GM23338 (cell line): ENCODE data around the gene TMEM132D. TPM values are rescaled to one million over a fixed set of nuclear protein-coding genes. Genes with fewer than 3 reads are reported as not detected.

Experiments
- ATAC-seq: fragments of 200-7000 bp; cut with Tn5 transposase; 3 replicates; pipeline ENCODE4 v1.9.1; 2020
- DNase-seq: peaks from one replicate; pipeline ENCODE4 v3.0.0-alpha.2; 2015; ENCODE audit warnings: low spot score
- H2AFZ ChIP-seq: fragments of 200-600 bp; sonication (generic); 2 replicates; pipeline ENCODE4 v1.8.0; 2016; ENCODE audit warnings: antibody characterized with exemption, mild to moderate bottlenecking, moderate library complexity
- H3F3A ChIP-seq: fragments of 200-600 bp; sonication (generic); replicated peaks from 2 replicates; pipeline ENCODE4 v1.8.0; 2017; ENCODE audit warnings: antibody characterized with exemption, mixed run types, low read depth
- H3K27ac ChIP-seq: fragments of 200-600 bp; sonication (generic); 2 replicates; pipeline ENCODE4 v1.6.1; 2016; ENCODE audit warnings: low read depth
- H3K27me3 ChIP-seq: fragments of 200-600 bp; sonication (generic); 2 replicates; pipeline ENCODE4 v1.8.0; 2016; ENCODE audit warnings: mild to moderate bottlenecking, mixed run types, moderate library complexity; ENCODE audit not compliant: insufficient read depth
- H3K36me3 ChIP-seq: fragments of 200-600 bp; sonication (generic); 2 replicates; pipeline ENCODE4 v1.8.0; 2016; ENCODE audit warnings: mild to moderate bottlenecking; ENCODE audit not compliant: insufficient read depth
- H3K4me1 ChIP-seq: fragments of 200-600 bp; sonication (generic); 2 replicates; pipeline ENCODE4 v1.8.0; 2016; ENCODE audit warnings: mild to moderate bottlenecking, moderate library complexity; ENCODE audit not compliant: insufficient read depth
- H3K4me2 ChIP-seq: fragments of 200-600 bp; sonication (generic); 2 replicates; pipeline ENCODE4 v1.7.1; 2017; ENCODE audit warnings: mixed run types
- H3K4me3 ChIP-seq: fragments of 200-600 bp; sonication (generic); 2 replicates; pipeline ENCODE4 v1.6.1; 2016; ENCODE audit warnings: mixed run types
- H3K79me2 ChIP-seq: fragments of 200-600 bp; sonication (generic); replicated peaks from 2 replicates; pipeline ENCODE4 v1.8.0; 2017; ENCODE audit warnings: mild to moderate bottlenecking; ENCODE audit not compliant: insufficient read depth
- H3K9me2 ChIP-seq: fragments of 200-600 bp; sonication (generic); 2 replicates; pipeline ENCODE4 v1.8.0; 2017; ENCODE audit not compliant: insufficient read depth
- H4K20me1 ChIP-seq: fragments of 200-600 bp; sonication (generic); replicated peaks from 2 replicates; pipeline ENCODE4 v1.8.0; 2017; ENCODE audit warnings: mild to moderate bottlenecking; ENCODE audit not compliant: insufficient read depth
- H3K27ac Mint-ChIP-seq: 2 replicates; pipeline ENCODE4 v1.8.0; 2020; ENCODE audit warnings: inconsistent platforms, mild to moderate bottlenecking, moderate library complexity, mixed read lengths
- H3K27me3 Mint-ChIP-seq: 3 replicates; pipeline ENCODE4 v1.8.0; 2022; ENCODE audit warnings: low read depth, mild to moderate bottlenecking, moderate library complexity, mixed read lengths, inconsistent platforms; ENCODE audit not compliant: insufficient read depth, poor library complexity
- H3K36me3 Mint-ChIP-seq: 3 replicates; pipeline ENCODE4 v1.8.0; 2021; ENCODE audit warnings: low read depth, mild to moderate bottlenecking, inconsistent platforms, moderate library complexity, mixed read lengths
- H3K4me1 Mint-ChIP-seq: 3 replicates; pipeline ENCODE4 v1.8.0; 2020; ENCODE audit warnings: mild to moderate bottlenecking, inconsistent platforms, mixed read lengths
- H3K4me3 Mint-ChIP-seq: 3 replicates; pipeline ENCODE4 v1.8.0; 2021; ENCODE audit warnings: moderate library complexity, mild to moderate bottlenecking, inconsistent platforms, mixed read lengths
- H3K9me3 Mint-ChIP-seq: 3 replicates; pipeline ENCODE4 v1.8.0; 2020; ENCODE audit warnings: moderate library complexity, mild to moderate bottlenecking, inconsistent platforms, mixed read lengths
- CREB1 ChIP-seq: fragments of 250-450 bp; sonication (Bioruptor Pico); IDR thresholded peaks from 2 replicates; pipeline ENCODE4 v1.5.0; 2020; ENCODE audit warnings: low read depth, mild to moderate bottlenecking, moderate library complexity
- CTCF ChIP-seq, 2 experiments: fragments of 200-600 bp in 1 of 2; sonication (generic) in 1 of 2; conservative IDR thresholded peaks; 2 replicates each; pipeline versions ENCODE4 v1.5.1 to v1.6.1; 2016 to 2017; ENCODE audit warnings: antibody characterized with exemption in 2 of 2, low read depth in 2 of 2, mild to moderate bottlenecking in 2 of 2, moderate library complexity in 1 of 2
- ETS1 ChIP-seq: IDR thresholded peaks from 2 replicates; pipeline ENCODE4 v1.6.1; 2016; ENCODE audit warnings: antibody characterized with exemption
- EZH2phosphoT487 ChIP-seq: fragments of 200-600 bp; sonication (generic); IDR thresholded peaks from one replicate; pipeline ENCODE4 v1.8.1; 2018; ENCODE audit warnings: antibody characterized with exemption; ENCODE audit not compliant: unreplicated experiment
- JUNB ChIP-seq: IDR thresholded peaks from one replicate; pipeline ENCODE4 v1.6.1; 2016; ENCODE audit warnings: antibody characterized with exemption; ENCODE audit not compliant: unreplicated experiment
- NANOG ChIP-seq: IDR thresholded peaks from 2 replicates; pipeline ENCODE4 v1.6.1; 2016; ENCODE audit warnings: antibody characterized with exemption, borderline replicate concordance
- POLR2AphosphoS5 ChIP-seq: IDR thresholded peaks from 2 replicates; pipeline ENCODE4 v1.6.1; 2016; ENCODE audit warnings: antibody characterized with exemption, low read depth
- REST ChIP-seq: IDR thresholded peaks from one replicate; pipeline ENCODE4 v1.6.1; 2018; ENCODE audit warnings: antibody characterized with exemption; ENCODE audit not compliant: unreplicated experiment
- polyA plus RNA-seq: library from polyadenylated mRNA; unstranded; fragments of >200 nt; fragmentation: Nextera tagmentation; extraction: Ambion mirVana; gene quantifications from 2 replicates; pipeline ENCODE4 v1.2.1, GENCODE V29; 2016
- total RNA-seq: library from RNA; depleted of rRNA; stranded (reverse); fragments of >200 nt; shearing (Covaris generic); gene quantifications from 2 replicates; pipeline ENCODE4 v1.2.3, GENCODE V29; 2014
- TF ChIP-seq, protein P1 (sequence below): fragments of 250-450 bp; sonication (Bioruptor Pico); IDR thresholded peaks from 2 replicates; pipeline ENCODE4 v1.5.0; 2020; ENCODE audit warnings: mild to moderate bottlenecking, moderate library complexity

Gene TMEM132D
- total and polyA plus RNA-seq, 2 experiments from 2014 or later, result 0.44 to 5.3 TPM

- H3K9me2 ChIP-seq, result no peaks in the 10 kb centered on the region
- DNase-seq, result peak; percentile 51
- ATAC-seq, result no peak
- Mint-ChIP-seq H3K9me3 (peaks cover 98% of the 10 kb centered on the region), H3K4me3 (no peak overlapping the region), H3K36me3 (peaks cover 46% of the 10 kb centered on the region), H3K27me3 (no peaks in the 10 kb centered on the region), H3K4me1 (no peaks in the 10 kb centered on the region), H3K27ac (no peak overlapping the region)
- peak overlapping the region; percentile 56; the same call in 1 of the 2 replicates for H3K4me2 ChIP-seq
- no peaks in the 10 kb centered on the region for H3F3A ChIP-seq
- no peaks in the 10 kb centered on the region for H4K20me1 ChIP-seq
- no peaks in the 10 kb centered on the region; the same call in 1 of the 2 replicates for H3K36me3 ChIP-seq
- no peak overlapping the region; the same call in 1 of the 2 replicates for H3K4me3 ChIP-seq
- H2AFZ ChIP-seq, result no peak overlapping the region
- H3K79me2 ChIP-seq, result no peaks in the 10 kb centered on the region
- TF ChIP-seq CTCF (conservative IDR thresholded peaks at IDR 0.05; ENCODE audit: low read depth in 2 of 2) (no peak), ETS1 (no peak), CREB1 (CRISPR knock-in tag) (no peak), NANOG (no peak), REST (no peak), POLR2AphosphoS5 (no peak), JUNB (no peak), EZH2phosphoT487 (no peak)
- TF ChIP-seq, protein P1, sequence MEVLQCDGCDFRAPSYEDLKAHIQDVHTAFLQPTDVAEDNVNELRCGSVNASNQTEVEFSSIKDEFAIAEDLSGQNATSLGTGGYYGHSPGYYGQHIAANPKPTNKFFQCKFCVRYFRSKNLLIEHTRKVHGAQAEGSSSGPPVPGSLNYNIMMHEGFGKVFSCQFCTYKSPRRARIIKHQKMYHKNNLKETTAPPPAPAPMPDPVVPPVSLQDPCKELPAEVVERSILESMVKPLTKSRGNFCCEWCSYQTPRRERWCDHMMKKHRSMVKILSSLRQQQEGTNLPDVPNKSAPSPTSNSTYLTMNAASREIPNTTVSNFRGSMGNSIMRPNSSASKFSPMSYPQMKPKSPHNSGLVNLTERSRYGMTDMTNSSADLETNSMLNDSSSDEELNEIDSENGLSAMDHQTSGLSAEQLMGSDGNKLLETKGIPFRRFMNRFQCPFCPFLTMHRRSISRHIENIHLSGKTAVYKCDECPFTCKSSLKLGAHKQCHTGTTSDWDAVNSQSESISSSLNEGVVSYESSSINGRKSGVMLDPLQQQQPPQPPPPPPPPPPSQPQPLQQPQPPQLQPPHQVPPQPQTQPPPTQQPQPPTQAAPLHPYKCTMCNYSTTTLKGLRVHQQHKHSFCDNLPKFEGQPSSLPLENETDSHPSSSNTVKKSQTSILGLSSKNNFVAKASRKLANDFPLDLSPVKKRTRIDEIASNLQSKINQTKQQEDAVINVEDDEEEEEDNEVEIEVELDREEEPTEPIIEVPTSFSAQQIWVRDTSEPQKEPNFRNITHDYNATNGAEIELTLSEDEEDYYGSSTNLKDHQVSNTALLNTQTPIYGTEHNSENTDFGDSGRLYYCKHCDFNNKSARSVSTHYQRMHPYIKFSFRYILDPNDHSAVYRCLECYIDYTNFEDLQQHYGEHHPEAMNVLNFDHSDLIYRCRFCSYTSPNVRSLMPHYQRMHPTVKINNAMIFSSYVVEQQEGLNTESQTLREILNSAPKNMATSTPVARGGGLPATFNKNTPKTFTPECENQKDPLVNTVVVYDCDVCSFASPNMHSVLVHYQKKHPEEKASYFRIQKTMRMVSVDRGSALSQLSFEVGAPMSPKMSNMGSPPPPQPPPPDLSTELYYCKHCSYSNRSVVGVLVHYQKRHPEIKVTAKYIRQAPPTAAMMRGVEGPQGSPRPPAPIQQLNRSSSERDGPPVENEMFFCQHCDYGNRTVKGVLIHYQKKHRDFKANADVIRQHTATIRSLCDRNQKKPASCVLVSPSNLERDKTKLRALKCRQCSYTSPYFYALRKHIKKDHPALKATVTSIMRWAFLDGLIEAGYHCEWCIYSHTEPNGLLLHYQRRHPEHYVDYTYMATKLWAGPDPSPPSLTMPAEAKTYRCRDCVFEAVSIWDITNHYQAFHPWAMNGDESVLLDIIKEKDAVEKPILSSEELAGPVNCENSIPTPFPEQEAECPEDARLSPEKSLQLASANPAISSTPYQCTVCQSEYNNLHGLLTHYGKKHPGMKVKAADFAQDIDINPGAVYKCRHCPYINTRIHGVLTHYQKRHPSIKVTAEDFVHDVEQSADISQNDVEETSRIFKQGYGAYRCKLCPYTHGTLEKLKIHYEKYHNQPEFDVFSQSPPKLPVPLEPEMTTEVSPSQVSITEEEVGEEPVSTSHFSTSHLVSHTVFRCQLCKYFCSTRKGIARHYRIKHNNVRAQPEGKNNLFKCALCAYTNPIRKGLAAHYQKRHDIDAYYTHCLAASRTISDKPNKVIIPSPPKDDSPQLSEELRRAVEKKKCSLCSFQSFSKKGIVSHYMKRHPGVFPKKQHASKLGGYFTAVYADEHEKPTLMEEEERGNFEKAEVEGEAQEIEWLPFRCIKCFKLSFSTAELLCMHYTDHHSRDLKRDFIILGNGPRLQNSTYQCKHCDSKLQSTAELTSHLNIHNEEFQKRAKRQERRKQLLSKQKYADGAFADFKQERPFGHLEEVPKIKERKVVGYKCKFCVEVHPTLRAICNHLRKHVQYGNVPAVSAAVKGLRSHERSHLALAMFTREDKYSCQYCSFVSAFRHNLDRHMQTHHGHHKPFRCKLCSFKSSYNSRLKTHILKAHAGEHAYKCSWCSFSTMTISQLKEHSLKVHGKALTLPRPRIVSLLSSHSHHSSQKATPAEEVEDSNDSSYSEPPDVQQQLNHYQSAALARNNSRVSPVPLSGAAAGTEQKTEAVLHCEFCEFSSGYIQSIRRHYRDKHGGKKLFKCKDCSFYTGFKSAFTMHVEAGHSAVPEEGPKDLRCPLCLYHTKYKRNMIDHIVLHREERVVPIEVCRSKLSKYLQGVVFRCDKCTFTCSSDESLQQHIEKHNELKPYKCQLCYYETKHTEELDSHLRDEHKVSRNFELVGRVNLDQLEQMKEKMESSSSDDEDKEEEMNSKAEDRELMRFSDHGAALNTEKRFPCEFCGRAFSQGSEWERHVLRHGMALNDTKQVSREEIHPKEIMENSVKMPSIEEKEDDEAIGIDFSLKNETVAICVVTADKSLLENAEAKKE, result no peak
- H3K27me3 ChIP-seq, result no peaks in the 10 kb centered on the region
- peak overlapping the region; percentile 42; the same call in 1 of the 2 replicates for H3K27ac ChIP-seq
- H3K4me1 ChIP-seq, result no peaks in the 10 kb centered on the region
These were observed 370.9 kb downstream of the TMEM132D start for GRCh38 chr12:129532707-129533499.
